Upper lobe of right lung (tissue), 1 donor: ENCODE measurements around the gene RPS6KC1. TPM values are rescaled to one million over a fixed set of nuclear protein-coding genes. Genes with fewer than 3 reads are reported as not detected.

ENCODE experiments used
- ATAC-seq: fragments of 200-7000 bp; cut with Tn5 transposase; one replicate; pipeline ENCODE4 v1.9.1; 2020; ENCODE audit warnings: mild to moderate bottlenecking, moderate library complexity
- DNase-seq: peaks from one replicate; pipeline ENCODE4 v3.0.0-alpha.2; 2020
- H3K27ac ChIP-seq: fragments of 200-600 bp; one replicate; pipeline ENCODE4 v1.8.0; 2022
- H3K27me3 ChIP-seq: fragments of 200-600 bp; one replicate; pipeline ENCODE4 v1.8.0; 2022; ENCODE audit warnings: mild to moderate bottlenecking
- H3K36me3 ChIP-seq: fragments of 200-600 bp; one replicate; pipeline ENCODE4 v1.8.0; 2022
- H3K4me1 ChIP-seq: fragments of 200-600 bp; one replicate; pipeline ENCODE4 v1.8.0; 2022
- H3K4me3 ChIP-seq: fragments of 200-600 bp; one replicate; pipeline ENCODE4 v1.8.0; 2022; ENCODE audit warnings: mild to moderate bottlenecking
- H3K9me3 ChIP-seq: fragments of 200-600 bp; one replicate; pipeline ENCODE4 v1.8.0; 2022
- CTCF ChIP-seq: fragments of 200-600 bp; IDR thresholded peaks from one replicate; pipeline ENCODE4 v1.8.0; 2022; ENCODE audit warnings: antibody characterized with exemption
- intact Hi-C: fragments of 100-400 bp; cut with DNase I; formaldehyde crosslinking; loops from one replicate; pipeline ENCODE4 v1.11.0; 2022
- total RNA-seq: library from RNA; stranded (reverse); fragmentation: NEBNext Ultra II Directional; extraction: Animal tissue kit (Norgen Biotek cat#: 25700); gene quantifications from one replicate; pipeline ENCODE4 v1.2.1, GENCODE V29; 2021
- donor health status: DM: no; HTN: yes; CAD: no; lungs with severe emphysema.

The RPS6KC1 gene
- total RNA-seq, 1 donor from 2014 or later = 15.1 TPM

GRCh38 chr1:213166852-213167251 is 115.8 kb downstream of the RPS6KC1 start:
- DNase-seq = no peak
- H3K27me3 ChIP-seq = no peaks in the 10 kb centered on the region
- TF ChIP-seq CTCF = no peak
- no peaks in the 10 kb centered on the region for H3K36me3 ChIP-seq
- no peaks in the 10 kb centered on the region for H3K4me1 ChIP-seq
- intact Hi-C loops = no loop called here
- no peak overlapping the region for H3K4me3 ChIP-seq
- no peak for ATAC-seq
- H3K9me3 ChIP-seq = no peaks in the 10 kb centered on the region
- H3K27ac ChIP-seq = no peak overlapping the region

- Histone ChIP-seq H3K9me3 (no peaks in the 10 kb centered on the region), H3K4me1 (no peaks in the 10 kb centered on the region), H3K4me3 (no peak overlapping the region), H3K27ac (no peak overlapping the region), H3K27me3 (no peaks in the 10 kb centered on the region), H3K36me3 (peaks cover 12% of the 10 kb centered on the region)
- intact Hi-C loops = no loop called here
- no peak for TF ChIP-seq CTCF
- no peak for ATAC-seq
- DNase-seq = no peak
Measured at GRCh38 chr1:213171711-213172110, 120.7 kb downstream of the RPS6KC1 start.

GRCh38 chr1:213176341-213176740 is 125.3 kb downstream of the RPS6KC1 start:
- intact Hi-C loops = no loop called here
- ATAC-seq (no peak), DNase-seq (no peak)
- no peaks in the 10 kb centered on the region for H3K4me1 ChIP-seq
- TF ChIP-seq CTCF = no peak
- no peaks in the 10 kb centered on the region for H3K9me3 ChIP-seq
- no peak overlapping the region for H3K4me3 ChIP-seq
- peaks cover 15% of the 10 kb centered on the region for H3K36me3 ChIP-seq
- H3K27ac ChIP-seq = no peak overlapping the region
- no peaks in the 10 kb centered on the region for H3K27me3 ChIP-seq

- Histone ChIP-seq H3K4me1 (no peaks in the 10 kb centered on the region), H3K27me3 (no peaks in the 10 kb centered on the region), H3K4me3 (no peak overlapping the region), H3K36me3 (peaks cover 20% of the 10 kb centered on the region), H3K9me3 (no peaks in the 10 kb centered on the region), H3K27ac (no peak overlapping the region)
- ATAC-seq (no peak), DNase-seq (no peak)
- TF ChIP-seq CTCF = no peak
- intact Hi-C loops = no loop called here
Measured at GRCh38 chr1:213179784-213180183, 128.7 kb downstream of the RPS6KC1 start.

GRCh38 chr1:213180833-213181232 is 129.8 kb downstream of the RPS6KC1 start:
- DNase-seq = no peak
- Histone ChIP-seq H3K4me1 (no peaks in the 10 kb centered on the region), H3K9me3 (no peaks in the 10 kb centered on the region), H3K27me3 (no peaks in the 10 kb centered on the region), H3K4me3 (no peak overlapping the region), H3K27ac (no peak overlapping the region), H3K36me3 (peaks cover 16% of the 10 kb centered on the region)
- no peak for TF ChIP-seq CTCF
- no peak for ATAC-seq
- intact Hi-C loops = no loop called here

- no peak for ATAC-seq
- intact Hi-C loops = no loop called here
Measured at GRCh38 chr1:213183036-213183672, 132.1 kb downstream of the RPS6KC1 start.

More at GRCh38 chr1:213183036-213183672, 132.1 kb downstream of the RPS6KC1 start:
- peaks cover 5% of the 10 kb centered on the region for H3K36me3 ChIP-seq
- no peak overlapping the region for H3K27ac ChIP-seq
- H3K4me3 ChIP-seq = no peak overlapping the region
- peaks cover 4% of the 10 kb centered on the region for H3K9me3 ChIP-seq
- H3K27me3 ChIP-seq = no peaks in the 10 kb centered on the region
- no peak for DNase-seq
- TF ChIP-seq CTCF = no peak
- H3K4me1 ChIP-seq = no peaks in the 10 kb centered on the region
